Calu3 (cell line): ENCODE results near the gene CD1E. TPM values are rescaled to one million over a fixed set of nuclear protein-coding genes. Genes with fewer than 3 reads are reported as not detected.
"Not testable (repeated sequence)": the region's sequence is repeated elsewhere in the genome, so short reads cannot be mapped to it uniquely, and the experiment has no call there.

Experiments used
- BruUV-seq: library from RNA; stranded (reverse); fragments of 400-500 nt; replicated peaks from 2 replicates; lab custom pipeline; 2021; lab: Mats Ljungman, UMichigan
- CTCF ChIA-PET: fragments of 300-600 bp; sonication (Branson Sonifier 250); formaldehyde crosslinking; loops from one replicate; lab custom pipeline; 2022; ENCODE audit warnings: antibody characterized with exemption; lab: Charles Lee
- DNase-seq: peaks from one replicate; pipeline ENCODE4 v3.0.0; 2022
- H3K27ac Mint-ChIP-seq: one replicate; pipeline ENCODE4 v1.8.0; 2022; ENCODE audit warnings: mixed read lengths; ENCODE audit not compliant: unreplicated experiment
- H3K27me3 Mint-ChIP-seq: one replicate; pipeline ENCODE4 v1.8.0; 2022; ENCODE audit warnings: mixed read lengths; ENCODE audit not compliant: unreplicated experiment
- H3K36me3 Mint-ChIP-seq: one replicate; pipeline ENCODE4 v1.8.0; 2022; ENCODE audit warnings: mild to moderate bottlenecking, moderate library complexity, mixed read lengths; ENCODE audit not compliant: insufficient read depth, unreplicated experiment
- H3K4me1 Mint-ChIP-seq: one replicate; pipeline ENCODE4 v1.8.0; 2022; ENCODE audit warnings: mild to moderate bottlenecking, low read depth, mixed read lengths; ENCODE audit not compliant: unreplicated experiment
- H3K4me3 Mint-ChIP-seq: one replicate; pipeline ENCODE4 v1.8.0; 2022; ENCODE audit warnings: mild to moderate bottlenecking, low read depth, moderate library complexity, mixed read lengths; ENCODE audit not compliant: unreplicated experiment
- H3K9me3 Mint-ChIP-seq: one replicate; pipeline ENCODE4 v1.8.0; 2022; ENCODE audit warnings: low read depth, mixed read lengths; ENCODE audit not compliant: unreplicated experiment
- CTCF ChIP-seq: fragments of 200-600 bp; IDR thresholded peaks from one replicate; pipeline ENCODE4 v1.8.0; 2022; ENCODE audit warnings: antibody characterized with exemption; ENCODE audit not compliant: unreplicated experiment
- intact Hi-C: fragments of 100-400 bp; cut with micrococcal nuclease; formaldehyde crosslinking; loops from one replicate; pipeline ENCODE4 v1.10.0; 2022; ENCODE audit not compliant: unreplicated experiment
- total RNA-seq: library from RNA; stranded (reverse); gene quantifications from 2 replicates; pipeline ENCODE4 v1.2.3, GENCODE V29; 2022

The CD1E gene
- total RNA-seq, 1 experiment from 2014 or later = not detected

GRCh38 chr1:158362482-158362881, 8.8 kb downstream of the CD1E start:
- Mint-ChIP-seq H3K4me1 (no peaks in the 10 kb centered on the region), H3K27me3 (peaks cover 2% of the 10 kb centered on the region), H3K4me3 (no peak overlapping the region), H3K36me3 (no peaks in the 10 kb centered on the region), H3K27ac (no peak overlapping the region), H3K9me3 (no peaks in the 10 kb centered on the region)
- CTCF ChIA-PET = no interaction called here
- intact Hi-C loops = no loop called here
- no TSS peak for BruUV-seq
- DNase-seq = no peak
- TF ChIP-seq CTCF = no peak

- TF ChIP-seq CTCF = no peak
- intact Hi-C loops = no loop called here
- no peak for DNase-seq
- Mint-ChIP-seq H3K36me3 (no peaks in the 10 kb centered on the region), H3K4me3 (no peak overlapping the region), H3K4me1 (no peaks in the 10 kb centered on the region), H3K9me3 (no peaks in the 10 kb centered on the region), H3K27me3 (no peaks in the 10 kb centered on the region), H3K27ac (no peak overlapping the region)
- no TSS peak for BruUV-seq
- CTCF ChIA-PET = no interaction called here
Measured at GRCh38 chr1:158362941-158363340, 9.2 kb downstream of the CD1E start.

- H3K9me3 Mint-ChIP-seq = no peaks in the 10 kb centered on the region
- no peak for TF ChIP-seq CTCF
- H3K4me3 Mint-ChIP-seq = no peak overlapping the region
- no TSS peak for BruUV-seq
- no peaks in the 10 kb centered on the region for H3K4me1 Mint-ChIP-seq
- H3K27ac Mint-ChIP-seq = no peak overlapping the region
- intact Hi-C loops = no loop called here
- CTCF ChIA-PET = no interaction called here
- no peaks in the 10 kb centered on the region for H3K27me3 Mint-ChIP-seq
- DNase-seq = no peak
- H3K36me3 Mint-ChIP-seq = no peaks in the 10 kb centered on the region
Measured at GRCh38 chr1:158366783-158367182, 13.1 kb downstream of the CD1E start.

- no peak for TF ChIP-seq CTCF
- Mint-ChIP-seq H3K4me3 (no peak overlapping the region), H3K27me3 (no peaks in the 10 kb centered on the region), H3K9me3 (peaks cover 2% of the 10 kb centered on the region), H3K27ac (no peak overlapping the region), H3K36me3 (no peaks in the 10 kb centered on the region), H3K4me1 (no peaks in the 10 kb centered on the region)
- DNase-seq = no peak
- no TSS peak for BruUV-seq
- CTCF ChIA-PET = no interaction called here
- intact Hi-C loops = no loop called here
Measured at GRCh38 chr1:158371188-158371953, 17.7 kb downstream of the CD1E start.

- BruUV-seq, intact Hi-C loops, DNase-seq, H3K4me1 Mint-ChIP-seq, CTCF ChIA-PET, H3K27me3 Mint-ChIP-seq, H3K4me3 Mint-ChIP-seq, H3K36me3 Mint-ChIP-seq, H3K9me3 Mint-ChIP-seq, H3K27ac Mint-ChIP-seq: not testable (repeated sequence)
Measured at GRCh38 chr1:158374101-158374500, 20.4 kb downstream of the CD1E start.
